GM13976 (cell line): ENCODE results near the gene NQO2.
"Not testable (repeated sequence)": the region's sequence is repeated elsewhere in the genome, so short reads cannot be mapped to it uniquely, and the experiment has no call there.

Source experiments
- DNase-seq: peaks from one replicate; pipeline ENCODE4 v3.0.0; 2012; ENCODE audit warnings: low spot score
- CTCF ChIP-seq: IDR thresholded peaks from 2 replicates; pipeline ENCODE4 v1.5.1; 2012; ENCODE audit warnings: borderline replicate concordance, mild to moderate bottlenecking; ENCODE audit not compliant: insufficient read depth; ENCODE audit errors: extremely low read depth, missing control alignments, control extremely low read depth
- in situ Hi-C: fragments of 300-500 bp; cut with MboI; formaldehyde crosslinking; loops from one replicate; pipeline ENCODE4 v1.12.0; 2022; ENCODE audit warnings: low sequenced_read_pairs, mixed read lengths, inconsistent platforms; ENCODE audit not compliant: unreplicated experiment

Gene NQO2

GRCh38 chr6:3041606-3042005, 41.9 kb downstream of the NQO2 start:
- TF ChIP-seq CTCF = no peak
- in situ Hi-C loops = no loop called here
- DNase-seq = no peak

- DNase-seq = no peak
- in situ Hi-C loops = loop anchor here (5.0 kb wide), 1 partner anchor 33 kb away; no protein-coding TSS in a partner anchor
- no peak for TF ChIP-seq CTCF
These were observed 45.7 kb downstream of the NQO2 start for GRCh38 chr6:3045369-3045768.

GRCh38 chr6:3045777-3046176, 46.1 kb downstream of the NQO2 start:
- TF ChIP-seq CTCF = no peak
- no peak for DNase-seq
- in situ Hi-C loops = loop anchor here (5.0 kb wide), 1 partner anchor 33 kb away; no protein-coding TSS in a partner anchor

GRCh38 chr6:3046295-3046694, 46.6 kb downstream of the NQO2 start:
- no peak for TF ChIP-seq CTCF
- in situ Hi-C loops = loop anchor here (5.0 kb wide), 1 partner anchor 34 kb away; no protein-coding TSS in a partner anchor
- DNase-seq = no peak

GRCh38 chr6:3048009-3048408, 48.3 kb downstream of the NQO2 start:
- not testable (repeated sequence) for DNase-seq
- in situ Hi-C loops = loop anchor here (5.0 kb wide), 1 partner anchor 36 kb away; no protein-coding TSS in a partner anchor

GRCh38 chr6:3052481-3053230, 53.0 kb downstream of the NQO2 start:
- TF ChIP-seq CTCF = no peak

GRCh38 chr6:3053231-3053508, 53.5 kb downstream of the NQO2 start:
- in situ Hi-C loops = loop anchor here (10.0 kb wide), 1 partner anchor 58 kb away; the partner anchor contains the start of gene NQO2
- DNase-seq = no peak
- no peak for TF ChIP-seq CTCF

More at GRCh38 chr6:3052481-3053230, 53.0 kb downstream of the NQO2 start:
- DNase-seq = no peak
- in situ Hi-C loops = loop anchor here (10.0 kb wide), 1 partner anchor 58 kb away; the partner anchor contains the start of gene NQO2

- DNase-seq = not testable (repeated sequence)
- in situ Hi-C loops = loop anchor here (10.0 kb wide), 1 partner anchor 60 kb away; the partner anchor contains the start of gene NQO2
These were observed 54.8 kb downstream of the NQO2 start for GRCh38 chr6:3054229-3055157.

- in situ Hi-C loops = loop anchor here (10.0 kb wide), 1 partner anchor 60 kb away; the partner anchor contains the start of gene NQO2
- not testable (repeated sequence) for DNase-seq
These were observed 55.4 kb downstream of the NQO2 start for GRCh38 chr6:3055158-3055499.
